Central memory CD8-positive, alpha-beta T cell (primary cell): ENCODE data around the gene TAS1R1.

Experiments used
- ATAC-seq: fragments of 150-1000 bp; cut with Tn5 transposase; replicated peaks from 2 replicates; pipeline ENCODE4 v1.10.0; 2022; ENCODE audit warnings: mild to moderate bottlenecking, moderate FRiP score, moderate number of reproducible peaks; ENCODE audit not compliant: poor library complexity, severe bottlenecking; ENCODE audit errors: extremely low read depth
- DNase-seq, 2 donors: peaks; one replicate each; pipeline ENCODE4 v3.0.0; 2021; ENCODE audit warnings: low spot score in 2 of 2
- H3K27ac Mint-ChIP-seq: one replicate; pipeline ENCODE4 v1.8.0; 2022; ENCODE audit warnings: low read depth, mild to moderate bottlenecking, moderate library complexity, mixed read lengths
- H3K27me3 Mint-ChIP-seq: one replicate; pipeline ENCODE4 v1.8.0; 2022; ENCODE audit warnings: mixed read lengths
- H3K36me3 Mint-ChIP-seq: one replicate; pipeline ENCODE4 v1.8.0; 2022; ENCODE audit warnings: mild to moderate bottlenecking, moderate library complexity, mixed read lengths; ENCODE audit not compliant: insufficient read depth
- H3K4me1 Mint-ChIP-seq: one replicate; pipeline ENCODE4 v1.8.0; 2022; ENCODE audit warnings: mixed read lengths
- H3K4me3 Mint-ChIP-seq: one replicate; pipeline ENCODE4 v1.8.0; 2022; ENCODE audit warnings: mild to moderate bottlenecking, moderate library complexity, mixed read lengths
- H3K9me3 Mint-ChIP-seq: one replicate; pipeline ENCODE4 v1.8.0; 2022; ENCODE audit warnings: mixed read lengths

Gene TAS1R1

GRCh38 chr1:6554907-6555778 is at the start of gene TAS1R1:
TSS of gene TAS1R1 (plus strand) at chr1:6555307. CDS start at chr1:6555374, 67 bp downstream.
- ATAC-seq (no peak), DNase-seq (no peak)
- H3K4me1 Mint-ChIP-seq, result peaks cover 7% of the 10 kb centered on the region
- H3K27ac Mint-ChIP-seq, result no peak within 1 kb of the TSS
- H3K4me3 Mint-ChIP-seq, result peak within 1 kb of the TSS; percentile 77
- H3K36me3 Mint-ChIP-seq, result peaks cover 14% of the 10 kb centered on the region
- H3K27me3 Mint-ChIP-seq, result no peaks in the 10 kb centered on the region
- H3K9me3 Mint-ChIP-seq, result no peaks in the 10 kb centered on the region

- H3K27me3 Mint-ChIP-seq, result peaks cover 31% of the 10 kb centered on the region
- DNase-seq, result no peak
- no peak overlapping the region for H3K4me3 Mint-ChIP-seq
- ATAC-seq, result no peak
- H3K9me3 Mint-ChIP-seq, result no peaks in the 10 kb centered on the region
- no peaks in the 10 kb centered on the region for H3K4me1 Mint-ChIP-seq
- H3K27ac Mint-ChIP-seq, result no peak overlapping the region
- H3K36me3 Mint-ChIP-seq, result no peaks in the 10 kb centered on the region
Observed at GRCh38 chr1:6505367-6506209, 49.5 kb upstream of the TAS1R1 start.

GRCh38 chr1:6506210-6507036 is 48.7 kb upstream of the TAS1R1 start:
- no peak overlapping the region for H3K4me3 Mint-ChIP-seq
- ATAC-seq (no peak), DNase-seq (no peak)
- H3K27me3 Mint-ChIP-seq, result peaks cover 23% of the 10 kb centered on the region
- no peaks in the 10 kb centered on the region for H3K9me3 Mint-ChIP-seq
- H3K36me3 Mint-ChIP-seq, result no peaks in the 10 kb centered on the region
- no peaks in the 10 kb centered on the region for H3K4me1 Mint-ChIP-seq
- no peak overlapping the region for H3K27ac Mint-ChIP-seq

GRCh38 chr1:6507037-6507428 is 48.1 kb upstream of the TAS1R1 start:
- Mint-ChIP-seq H3K9me3 (no peaks in the 10 kb centered on the region), H3K27me3 (peaks cover 19% of the 10 kb centered on the region), H3K4me1 (no peaks in the 10 kb centered on the region), H3K27ac (no peak overlapping the region), H3K36me3 (no peaks in the 10 kb centered on the region), H3K4me3 (no peak overlapping the region)
- no peak for ATAC-seq
- DNase-seq, result no peak

- no peak for ATAC-seq
- Mint-ChIP-seq H3K27me3 (peaks cover 19% of the 10 kb centered on the region), H3K4me3 (no peak overlapping the region), H3K27ac (no peak overlapping the region), H3K4me1 (no peaks in the 10 kb centered on the region), H3K36me3 (no peaks in the 10 kb centered on the region), H3K9me3 (no peaks in the 10 kb centered on the region)
- no peak for DNase-seq
Observed at GRCh38 chr1:6507461-6507911, 47.6 kb upstream of the TAS1R1 start.

GRCh38 chr1:6508154-6508815 is 46.8 kb upstream of the TAS1R1 start:
- H3K9me3 Mint-ChIP-seq, result no peaks in the 10 kb centered on the region
- H3K36me3 Mint-ChIP-seq, result no peaks in the 10 kb centered on the region
- H3K4me3 Mint-ChIP-seq, result no peak overlapping the region
- ATAC-seq (no peak), DNase-seq (no peak)
- H3K4me1 Mint-ChIP-seq, result no peaks in the 10 kb centered on the region
- H3K27ac Mint-ChIP-seq, result no peak overlapping the region
- H3K27me3 Mint-ChIP-seq, result peaks cover 19% of the 10 kb centered on the region

- Mint-ChIP-seq H3K4me1 (no peaks in the 10 kb centered on the region), H3K27me3 (peaks cover 19% of the 10 kb centered on the region), H3K27ac (no peak overlapping the region), H3K9me3 (no peaks in the 10 kb centered on the region), H3K4me3 (no peak overlapping the region), H3K36me3 (no peaks in the 10 kb centered on the region)
- ATAC-seq (no peak), DNase-seq (no peak)
Observed at GRCh38 chr1:6508816-6509189, 46.3 kb upstream of the TAS1R1 start.

- Mint-ChIP-seq H3K4me3 (no peak overlapping the region), H3K4me1 (no peaks in the 10 kb centered on the region), H3K27ac (no peak overlapping the region), H3K9me3 (no peaks in the 10 kb centered on the region), H3K36me3 (no peaks in the 10 kb centered on the region), H3K27me3 (peaks cover 19% of the 10 kb centered on the region)
- ATAC-seq (no peak), DNase-seq (no peak)
Observed at GRCh38 chr1:6509220-6509918, 45.7 kb upstream of the TAS1R1 start.

- ATAC-seq (no peak), DNase-seq (no peak)
- Mint-ChIP-seq H3K4me1 (no peaks in the 10 kb centered on the region), H3K9me3 (no peaks in the 10 kb centered on the region), H3K27me3 (peaks cover 18% of the 10 kb centered on the region), H3K36me3 (no peaks in the 10 kb centered on the region), H3K4me3 (no peak overlapping the region), H3K27ac (no peak overlapping the region)
Observed at GRCh38 chr1:6509919-6510291, 45.2 kb upstream of the TAS1R1 start.

- DNase-seq (no peak), ATAC-seq (no peak)
- Mint-ChIP-seq H3K27me3 (peaks cover 12% of the 10 kb centered on the region), H3K27ac (no peak overlapping the region), H3K4me3 (no peak overlapping the region), H3K4me1 (no peaks in the 10 kb centered on the region), H3K9me3 (no peaks in the 10 kb centered on the region), H3K36me3 (no peaks in the 10 kb centered on the region)
Observed at GRCh38 chr1:6510493-6510892, 44.6 kb upstream of the TAS1R1 start.

- no peak overlapping the region for H3K4me3 Mint-ChIP-seq
- H3K36me3 Mint-ChIP-seq, result no peaks in the 10 kb centered on the region
- no peak overlapping the region for H3K27ac Mint-ChIP-seq
- H3K9me3 Mint-ChIP-seq, result no peaks in the 10 kb centered on the region
- ATAC-seq (no peak), DNase-seq (no peak)
- peaks cover 9% of the 10 kb centered on the region for H3K27me3 Mint-ChIP-seq
- no peaks in the 10 kb centered on the region for H3K4me1 Mint-ChIP-seq
Observed at GRCh38 chr1:6511056-6511455, 44.1 kb upstream of the TAS1R1 start.
